ENCODE data around the gene CCDC141.
A peak's percentile ranks its signal among the peaks of the same experiment; 100 is the strongest.

The CCDC141 gene

DNA sequence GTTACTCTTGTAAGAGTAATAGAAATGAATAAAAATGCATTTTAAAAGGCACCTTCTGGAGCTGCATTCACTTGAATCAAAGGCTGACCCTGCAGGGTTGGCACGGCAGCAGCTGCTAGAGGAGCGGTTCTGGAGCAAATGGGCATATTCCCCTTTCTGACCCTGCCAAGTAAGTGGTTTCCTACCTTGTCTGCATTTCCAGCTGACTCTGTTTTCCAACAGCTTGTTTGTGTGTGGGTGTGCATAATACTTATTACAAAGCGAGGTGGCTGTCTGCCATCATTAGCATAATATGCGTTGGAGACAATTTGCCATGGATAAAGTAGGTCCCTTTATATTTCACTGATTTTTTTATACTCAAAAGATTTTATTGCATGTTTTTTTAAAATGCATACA, 221.5 kb downstream of the CCDC141 start:
- no peak for DNase-seq (ENCODE audit: low spot score)

DNA sequence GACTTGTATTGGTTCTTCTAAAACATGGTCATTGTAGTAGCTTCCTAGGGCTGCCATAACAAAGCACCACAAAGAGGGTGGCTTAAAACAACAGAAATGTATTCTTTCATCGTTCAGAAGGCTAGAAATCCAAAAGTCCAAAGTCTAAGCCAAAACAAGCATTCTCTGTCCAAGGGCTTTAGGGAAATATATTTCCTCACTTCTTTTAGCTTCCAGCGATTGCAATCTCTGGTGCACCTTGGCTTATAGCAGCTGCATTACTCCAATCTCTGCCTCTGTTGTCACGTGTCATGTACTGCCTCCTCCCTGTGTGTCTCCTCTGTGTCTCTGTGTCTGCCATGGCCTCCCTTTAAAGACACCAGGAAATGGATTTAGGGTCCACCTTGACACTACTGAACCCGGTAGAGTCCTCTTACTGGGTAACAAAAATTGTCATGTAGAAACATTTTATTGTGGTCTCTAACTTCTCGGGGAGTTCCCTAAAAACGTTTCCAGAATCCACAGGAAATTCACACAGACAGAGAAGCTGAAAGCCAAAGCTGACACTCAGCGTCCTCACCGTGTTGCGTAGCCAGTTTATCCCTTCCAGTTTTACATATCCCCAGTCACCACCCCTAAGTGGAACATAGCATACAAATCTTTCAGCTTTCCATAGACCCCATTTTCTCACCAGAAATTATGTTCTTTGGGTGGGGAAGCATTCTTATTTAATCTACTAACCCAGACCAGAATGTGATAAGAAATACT, 222.0 kb downstream of the CCDC141 start:
- DNase-seq (ENCODE audit: low spot score), result no peak

DNA sequence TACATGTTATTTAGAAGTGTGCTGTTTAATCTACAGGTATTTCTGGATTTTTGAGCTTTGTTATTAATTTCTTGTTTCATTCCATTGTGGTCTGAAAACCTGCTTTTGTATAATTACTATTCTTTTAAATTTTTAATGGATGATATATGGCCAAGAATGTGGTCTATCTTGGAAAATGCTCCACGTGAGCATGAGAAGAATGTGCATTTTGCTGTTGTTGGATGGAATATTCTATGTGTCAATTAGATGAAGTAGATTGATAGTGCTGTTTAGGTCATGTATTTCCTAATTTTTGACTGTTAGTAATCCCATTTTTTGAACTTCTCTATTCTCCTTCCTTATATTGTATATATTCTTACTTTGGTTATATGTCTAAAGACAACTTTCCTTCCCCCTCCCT, 222.8 kb downstream of the CCDC141 start:
- no peak for DNase-seq (ENCODE audit: low spot score)

DNA sequence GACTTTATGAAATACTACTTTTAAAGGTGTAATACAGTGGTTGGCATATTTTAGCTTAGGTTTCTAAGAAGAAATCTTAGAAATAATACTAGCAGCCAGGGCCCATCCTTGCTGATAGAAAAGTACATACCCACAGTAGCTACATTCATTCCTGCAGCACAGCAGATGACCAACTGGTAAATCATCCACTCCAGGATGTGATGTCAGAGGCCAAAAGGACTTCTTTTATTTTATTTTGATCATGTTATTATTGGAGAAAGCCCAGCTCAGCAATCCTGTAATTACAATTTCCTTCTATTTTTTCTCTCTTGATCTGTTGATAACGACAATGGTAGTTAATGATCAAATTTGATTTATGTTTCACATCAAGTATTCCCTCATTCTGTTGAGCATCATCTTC, 224.8 kb downstream of the CCDC141 start:
- DNase-seq (ENCODE audit: low spot score), result peak; percentile 25

DNA sequence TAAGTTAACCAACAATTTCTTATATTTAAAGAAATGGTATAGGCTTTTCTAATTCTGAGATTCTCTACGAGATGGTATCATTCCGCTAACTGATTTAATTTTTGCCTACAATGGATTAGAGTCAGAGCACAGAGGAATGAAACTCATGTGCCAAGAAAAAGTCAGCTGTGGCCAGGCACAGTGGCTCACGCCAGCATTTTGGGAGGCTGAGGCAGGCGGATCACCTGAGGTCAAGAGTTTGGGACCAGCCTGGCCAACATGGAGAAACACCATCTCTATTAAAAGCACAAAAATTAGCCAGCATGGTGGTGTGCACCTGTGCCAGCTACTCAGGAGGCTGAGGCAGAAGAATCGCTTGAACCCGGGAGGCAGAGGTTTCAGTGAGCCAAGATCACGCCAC, 225.8 kb downstream of the CCDC141 start:
- no peak for DNase-seq (ENCODE audit: low spot score)

DNA sequence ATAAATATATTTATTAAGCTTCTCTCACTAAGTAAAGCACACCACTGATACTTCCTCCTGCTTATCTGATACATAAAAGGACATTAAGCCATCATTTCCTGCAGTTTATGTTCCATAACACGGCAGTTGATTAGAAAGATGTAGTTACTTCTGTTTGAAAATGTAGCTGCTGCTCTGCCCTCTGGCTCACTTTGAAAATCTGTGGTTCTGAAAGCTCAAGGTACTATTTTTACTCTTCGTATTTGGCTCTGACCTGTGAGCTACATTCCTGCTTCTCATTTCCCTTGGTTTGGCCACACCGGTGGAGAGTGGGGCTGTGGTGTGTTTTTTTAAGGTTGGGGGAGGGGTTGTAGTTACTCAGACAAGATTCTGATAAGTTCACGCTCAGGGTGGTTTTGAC, 229.9 kb downstream of the CCDC141 start:
- DNase-seq (ENCODE audit: low spot score), result no peak

DNA sequence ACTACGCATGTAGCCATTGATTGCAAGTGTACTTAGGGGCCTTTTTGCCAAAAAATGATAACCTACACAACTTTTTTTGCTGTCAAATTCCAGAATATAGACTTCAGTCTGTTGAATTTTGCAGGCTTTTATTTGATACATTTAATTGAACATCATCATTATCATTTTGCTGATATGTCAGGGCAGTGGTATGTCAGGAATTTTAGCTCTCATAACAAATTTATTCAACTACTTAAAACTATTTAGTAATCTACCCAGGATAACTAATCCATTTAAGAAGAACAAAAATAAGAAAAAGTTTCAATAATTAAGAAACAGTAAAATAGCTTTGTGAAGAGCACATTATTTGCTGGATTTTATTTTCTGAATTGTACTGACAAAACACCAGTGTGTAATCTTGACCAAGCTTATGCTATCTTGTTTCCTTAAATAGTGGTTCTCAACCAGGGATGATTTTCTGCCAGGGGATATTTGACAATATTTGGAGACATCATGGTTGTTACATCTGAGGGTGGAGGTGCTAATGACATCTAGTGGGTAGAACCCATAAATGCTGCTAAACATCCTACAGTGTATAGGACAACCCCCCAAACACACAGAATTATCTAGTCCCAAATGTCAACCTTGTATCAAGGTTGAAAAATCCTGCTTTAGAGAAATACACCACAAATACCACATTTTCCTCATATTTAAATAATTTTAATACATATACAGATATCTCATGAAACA, 230.6 kb downstream of the CCDC141 start:
- DNase-seq (ENCODE audit: low spot score), result no peak

DNA sequence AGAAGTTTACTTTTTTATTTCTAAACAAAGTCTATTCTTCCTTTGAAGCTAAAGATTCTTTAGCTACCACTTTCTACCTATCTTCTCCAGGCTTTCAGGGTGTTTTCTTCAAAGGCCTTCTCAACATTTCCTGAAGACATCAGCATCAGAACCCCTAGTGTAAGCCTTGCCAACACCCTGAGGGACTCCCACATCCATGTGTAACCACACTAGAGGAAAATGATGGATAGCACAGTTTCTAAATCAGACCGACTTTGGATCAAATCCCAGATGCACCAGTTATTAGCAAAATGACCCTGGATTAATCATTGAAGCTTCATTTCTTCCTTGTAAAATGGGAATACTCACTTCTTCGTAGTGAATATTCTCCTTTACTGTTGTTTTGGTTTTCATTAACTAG, 238.0 kb downstream of the CCDC141 start:
- DNase-seq (ENCODE audit: low spot score), result no peak

DNA sequence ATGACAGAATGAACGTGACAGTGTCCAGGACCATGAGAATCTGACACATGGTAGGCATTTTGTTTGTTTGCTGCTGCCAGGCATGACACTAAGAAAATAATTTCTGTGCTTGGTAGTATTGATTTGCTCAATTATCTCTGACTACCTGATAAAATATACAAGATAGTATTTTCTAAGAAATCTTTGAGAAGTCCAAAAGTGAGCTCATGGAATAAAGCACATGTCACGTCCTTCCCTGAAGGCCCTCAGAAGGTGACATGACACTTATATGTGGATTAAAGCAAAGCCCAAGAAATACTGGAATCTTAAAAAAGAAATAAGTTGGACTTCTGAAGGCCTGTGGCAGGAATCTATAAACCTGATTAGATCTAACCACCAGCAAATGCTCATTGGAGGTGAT, 238.9 kb downstream of the CCDC141 start:
- DNase-seq (ENCODE audit: low spot score), result no peak

DNA sequence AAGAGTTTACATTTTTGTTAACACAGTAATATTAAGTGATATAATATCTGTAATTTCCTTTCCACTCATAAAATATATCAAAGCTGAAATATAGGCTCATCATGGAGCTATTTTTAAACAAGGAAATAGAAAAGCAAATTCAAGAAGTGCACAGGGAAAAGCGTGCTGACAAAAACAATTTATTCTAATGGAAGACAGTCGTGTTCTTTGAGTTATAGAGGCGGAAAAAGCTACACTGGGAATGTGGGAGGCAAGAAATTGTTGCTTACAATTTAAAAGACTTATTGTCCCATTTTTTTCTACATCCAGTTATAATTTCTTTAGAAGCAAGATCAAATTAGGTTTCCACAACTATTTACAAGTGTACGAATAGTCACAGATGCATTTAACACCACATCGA, 239.5 kb downstream of the CCDC141 start:
- DNase-seq (ENCODE audit: low spot score), result no peak

DNA sequence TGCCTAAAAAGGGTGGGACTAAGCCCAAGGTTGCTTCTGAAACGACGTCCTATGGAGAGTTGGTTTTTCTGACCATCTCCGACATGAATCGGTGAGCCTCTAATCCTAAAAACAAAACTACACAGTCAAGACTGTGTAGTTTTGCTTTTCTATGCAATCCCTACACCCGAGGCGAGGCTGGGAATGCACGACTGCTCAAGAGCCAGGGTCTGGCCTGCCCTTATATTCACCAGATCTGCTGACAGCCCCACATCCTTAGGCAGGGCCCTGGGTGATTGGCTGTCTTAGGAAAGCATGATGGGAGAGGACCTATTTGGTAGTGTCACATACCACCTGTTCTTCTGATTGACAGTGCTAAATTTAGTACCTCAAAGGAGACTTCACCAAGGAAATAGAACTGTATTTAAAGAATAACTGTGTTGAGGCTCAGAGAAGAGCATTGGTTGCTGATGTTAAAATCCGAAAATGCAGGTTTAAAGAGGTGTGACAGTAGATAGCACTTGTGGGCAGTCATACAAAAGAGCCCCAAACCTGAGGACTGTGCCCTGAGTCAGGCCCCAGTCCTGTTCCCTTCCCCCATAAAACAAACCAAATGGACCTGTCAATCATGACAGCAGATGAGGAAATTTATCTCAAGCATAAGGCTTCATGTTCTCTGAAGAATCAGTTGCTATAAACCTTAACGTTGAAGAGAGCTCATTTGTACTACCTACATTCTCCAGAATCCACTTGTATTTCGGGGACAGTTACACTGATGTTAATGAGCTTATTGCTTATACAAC, 242.5 kb downstream of the CCDC141 start, which contains the start of gene TTN:
Gene TTN (minus strand): TSS at position 197 of the 782 bp plus-strand sequence. CDS start 2,781 bp downstream, outside the sequence.
- no peak for DNase-seq (ENCODE audit: low spot score)

DNA sequence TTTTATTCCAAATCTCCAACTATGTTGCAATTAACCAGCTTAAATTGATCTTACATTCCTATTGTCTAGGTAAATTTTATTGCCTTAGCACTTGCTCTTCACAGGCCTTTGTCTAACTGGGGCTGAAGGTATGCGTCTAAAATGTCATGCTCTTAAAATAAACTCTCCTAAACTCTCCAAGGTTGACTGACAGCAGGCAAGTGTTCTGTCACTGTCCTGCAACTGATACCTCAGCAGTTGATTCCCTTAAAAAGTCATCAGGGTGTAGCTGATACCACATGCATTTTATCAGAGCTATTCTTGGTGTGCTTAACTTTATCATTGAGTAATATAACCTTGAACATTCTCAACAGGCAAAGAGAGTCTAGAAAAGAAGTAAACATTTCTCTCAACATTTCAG, 243.4 kb downstream of the CCDC141 start:
- no peak for DNase-seq (ENCODE audit: low spot score)

DNA sequence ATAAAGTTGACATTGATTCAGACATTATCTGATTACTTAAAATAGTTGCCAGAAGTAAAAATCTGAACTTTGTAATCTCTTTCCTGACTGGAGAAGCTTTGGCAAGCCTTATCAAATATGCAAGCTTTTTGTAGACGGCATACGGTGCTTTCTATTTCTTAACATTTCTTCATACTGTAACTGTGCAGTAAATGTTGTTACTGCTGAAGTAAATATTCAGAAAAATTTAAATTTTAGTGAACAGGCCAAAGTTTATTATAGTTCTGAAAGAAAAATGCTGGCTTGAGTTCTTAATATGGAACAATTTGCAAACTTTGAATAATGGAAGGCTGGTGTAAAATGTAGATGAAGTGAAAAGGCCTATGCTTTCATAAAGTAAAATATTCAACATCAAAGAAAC, 244.5 kb downstream of the CCDC141 start:
- no peak for DNase-seq (ENCODE audit: low spot score)

DNA sequence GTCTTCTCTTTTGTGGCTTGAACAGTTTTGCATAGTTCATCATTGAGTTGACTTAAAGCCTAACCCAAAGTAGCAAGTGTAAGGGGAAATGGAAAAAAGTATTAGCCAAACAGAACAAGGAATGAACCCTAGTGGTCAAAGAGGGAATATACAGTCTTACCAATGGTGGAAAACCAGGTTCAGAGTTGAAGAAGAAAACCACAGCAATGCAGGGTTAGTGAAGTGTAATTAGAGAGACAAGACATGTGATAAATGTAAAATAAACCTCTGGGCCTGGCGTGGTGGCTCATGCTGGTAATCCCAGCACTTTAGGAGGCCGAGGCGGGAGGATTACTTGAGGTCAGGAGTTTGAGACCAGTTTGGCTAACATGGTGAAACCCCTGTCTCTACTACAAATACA, 245.1 kb downstream of the CCDC141 start:
- DNase-seq (ENCODE audit: low spot score), result peak; percentile 28

DNA sequence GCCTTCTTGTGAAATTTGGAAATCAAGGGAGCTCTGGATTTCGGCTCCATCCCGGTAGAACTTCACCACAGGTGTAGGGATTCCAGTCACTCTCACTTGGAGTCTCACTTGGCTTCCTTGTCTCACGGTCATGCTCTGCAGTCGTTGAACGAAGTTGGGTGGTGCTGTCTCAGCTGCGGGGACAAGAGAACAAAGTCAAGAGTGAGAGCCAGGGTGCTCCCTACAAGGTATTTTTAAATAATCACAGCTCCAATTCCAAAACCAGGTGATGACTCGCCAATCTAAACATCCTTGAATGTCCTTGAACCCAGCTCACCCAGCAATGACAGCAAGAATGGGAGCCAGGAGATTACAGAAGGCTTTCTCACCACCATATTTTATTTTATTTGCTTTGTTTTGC, 249.4 kb downstream of the CCDC141 start:
- no peak for DNase-seq (ENCODE audit: low spot score)

DNA sequence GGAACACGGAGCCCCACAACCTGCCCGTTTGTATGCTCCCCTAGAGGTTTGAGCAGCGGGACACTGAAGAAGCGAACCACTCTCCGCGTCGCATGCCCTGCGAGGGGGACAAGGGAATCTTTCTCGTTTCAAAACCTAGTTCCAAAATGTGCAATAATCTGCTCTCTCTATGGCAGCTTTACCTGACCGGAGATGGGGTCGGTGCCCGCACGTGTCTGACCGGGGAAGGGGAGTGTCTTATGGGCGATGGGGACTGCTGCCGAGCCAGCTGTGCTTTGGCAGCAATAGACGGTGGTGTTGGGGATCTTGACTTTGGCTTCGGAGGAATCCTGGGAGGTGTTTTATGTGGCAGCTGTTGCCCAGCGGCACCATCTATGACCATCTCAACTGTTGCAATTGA, 250.6 kb downstream of the CCDC141 start:
- DNase-seq (ENCODE audit: low spot score), result no peak

DNA sequence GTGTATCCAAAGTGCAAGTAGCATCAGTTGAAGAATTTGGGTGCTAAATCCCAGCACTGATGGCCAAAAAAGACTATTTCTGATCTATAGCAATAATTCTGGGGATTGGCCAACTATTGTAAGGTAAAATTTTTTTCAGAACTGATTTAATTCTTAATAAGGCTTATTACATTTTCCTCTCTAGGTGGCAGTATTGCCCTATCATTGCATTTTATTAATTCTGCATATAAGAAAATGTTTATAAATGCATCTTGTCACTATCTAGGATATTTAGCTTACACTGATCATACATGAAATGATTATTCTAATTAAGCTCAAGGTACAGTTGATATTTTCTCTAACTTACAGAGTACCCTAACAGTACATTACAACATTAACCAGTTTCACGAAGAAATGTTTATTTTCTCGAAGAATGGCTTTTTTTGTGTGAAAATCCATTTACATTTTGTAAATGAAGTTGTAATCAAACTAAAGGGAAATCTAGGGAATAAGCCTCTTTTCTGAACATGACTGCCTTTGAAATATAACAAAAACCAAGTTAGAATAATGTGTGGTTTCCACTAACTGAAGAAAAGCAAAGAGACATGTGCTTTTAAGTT, 253.8 kb downstream of the CCDC141 start:
- peak; percentile 40 for DNase-seq (ENCODE audit: low spot score)

DNA sequence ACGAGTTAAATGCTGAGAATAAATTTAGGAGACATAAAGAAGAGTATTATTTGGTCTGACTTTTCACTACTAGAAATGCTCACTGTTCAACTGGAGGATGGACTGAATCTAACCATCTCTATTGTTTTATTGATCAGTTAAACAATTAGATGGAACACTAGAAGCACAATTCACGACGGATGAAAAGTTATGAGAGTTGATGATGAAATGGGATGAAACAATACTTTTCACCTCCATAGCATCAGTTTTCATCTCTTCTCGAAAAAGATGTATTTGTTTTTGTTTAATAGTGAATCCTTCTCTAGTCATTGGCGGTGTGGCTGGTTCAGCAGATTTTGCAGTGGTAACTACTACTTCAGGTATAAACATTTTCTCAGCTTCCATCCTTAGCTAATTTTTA, 262.0 kb downstream of the CCDC141 start:
- DNase-seq (ENCODE audit: low spot score), result no peak

DNA sequence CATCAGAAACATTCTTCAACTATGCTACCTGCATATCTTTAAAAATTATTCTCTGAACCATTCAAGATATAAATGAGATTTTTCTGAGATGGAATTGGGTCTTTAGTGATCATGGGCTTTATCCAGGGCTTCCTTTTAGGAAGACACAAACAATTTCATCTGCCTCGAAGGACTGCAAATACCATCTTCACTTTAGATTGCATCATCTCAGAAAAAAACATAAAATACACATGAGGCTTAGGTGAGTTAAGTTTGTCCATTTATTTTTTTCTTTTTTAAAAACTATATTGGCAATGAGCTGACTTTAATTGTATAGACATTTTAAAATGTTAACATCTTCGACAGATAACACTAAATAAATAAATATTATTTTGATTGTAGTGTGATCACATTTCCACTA, 262.8 kb downstream of the CCDC141 start:
- no peak for DNase-seq (ENCODE audit: low spot score)

DNA sequence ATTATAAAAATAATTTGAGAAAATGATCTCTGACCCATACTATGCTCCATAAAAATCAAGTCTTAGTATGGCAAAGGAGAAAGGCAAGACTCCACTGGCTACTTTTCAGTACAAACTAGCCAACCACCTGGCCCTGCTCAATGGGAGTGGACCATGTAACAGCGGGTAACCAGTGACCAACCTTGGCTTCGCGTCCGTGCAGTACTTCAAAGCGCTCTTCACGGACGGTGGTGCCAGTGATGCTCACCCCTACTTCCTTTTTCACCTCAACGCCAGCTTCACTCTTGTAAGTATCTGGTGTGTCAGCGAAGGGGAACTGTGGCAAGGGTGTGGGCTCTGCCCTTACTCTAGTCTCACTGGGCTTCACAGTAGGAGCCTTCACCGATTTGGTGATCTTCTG, 266.0 kb downstream of the CCDC141 start:
- DNase-seq (ENCODE audit: low spot score), result no peak

DNA sequence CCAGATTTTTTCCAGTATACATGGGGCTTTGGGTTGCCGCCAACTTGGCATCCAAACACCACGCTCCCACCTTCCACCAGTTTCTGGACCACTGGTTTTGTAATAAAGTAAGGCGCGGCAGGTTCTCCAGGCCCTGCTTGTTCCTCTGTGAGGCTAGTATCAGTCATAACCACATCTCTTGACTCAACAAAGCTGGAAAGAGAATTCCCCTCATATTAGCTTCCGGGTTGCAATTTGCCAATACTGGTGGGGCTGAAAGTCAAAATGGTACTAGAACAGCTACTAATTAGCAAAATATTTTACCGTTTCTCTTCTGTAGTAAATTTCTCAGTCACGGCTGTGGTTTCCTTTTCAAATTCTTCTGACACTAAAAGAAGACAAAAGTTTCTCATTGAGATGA, 267.7 kb downstream of the CCDC141 start:
- DNase-seq (ENCODE audit: low spot score), result no peak
